Breast epithelium (tissue), 4 donors: Measurements from ENCODE around the gene EML5. TPM values are rescaled to one million over a fixed set of nuclear protein-coding genes. Genes with fewer than 3 reads are reported as not detected.
A peak's percentile ranks its signal among the peaks of the same experiment; 100 is the strongest.

Experiments used
- DNase-seq, 2 donors: peaks; one replicate each; pipeline ENCODE4 v3.0.0-alpha.2; 2019; ENCODE audit warnings: low spot score in 2 of 2
- H3K27ac ChIP-seq, 2 donors: fragments of 200-600 bp; sonication (generic) in 1 of 2; one replicate each; pipeline ENCODE4 v1.5.1; 2016 to 2019; ENCODE audit warnings: mild to moderate bottlenecking in 1 of 2
- H3K27me3 ChIP-seq, 2 donors: fragments of 200-600 bp; sonication (generic) in 1 of 2; one replicate each; pipeline versions ENCODE4 v1.5.1 to v1.6.0; 2017 to 2019; ENCODE audit warnings: control low read depth in 1 of 2, mild to moderate bottlenecking in 1 of 2
- H3K36me3 ChIP-seq: fragments of 200-600 bp; one replicate; pipeline ENCODE4 v1.5.1; 2019
- H3K4me1 ChIP-seq, 2 donors: fragments of 200-600 bp; sonication (generic); one replicate each; pipeline ENCODE4 v1.5.1; 2016 to 2019; ENCODE audit warnings: control low read depth in 1 of 2
- H3K4me3 ChIP-seq, 3 donors: fragments of 200-600 bp; sonication (generic); 1 replicate in 2 of 3; 2 replicates in 1 of 3; pipeline ENCODE4 v1.5.1; 2016 to 2019; ENCODE audit warnings: mild to moderate bottlenecking in 3 of 3, moderate library complexity in 2 of 3
- H3K9me3 ChIP-seq, 2 donors: fragments of 200-600 bp; sonication (generic) in 1 of 2; one replicate each; pipeline ENCODE4 v1.5.1; 2016 to 2019; ENCODE audit warnings: control low read depth in 1 of 2
- POLR2A ChIP-seq: fragments of 450-650 bp; IDR thresholded peaks from one replicate; pipeline ENCODE4 v1.6.1; 2016; ENCODE audit warnings: antibody characterized with exemption, mild to moderate bottlenecking, moderate library complexity
- POLR2AphosphoS5 ChIP-seq, 3 donors: sonication (generic); formaldehyde crosslinking; IDR thresholded peaks; one replicate each; pipeline ENCODE4 v1.6.1; 2017; ENCODE audit warnings: antibody characterized with exemption in 3 of 3
- intact Hi-C: fragments of 100-400 bp; cut with DNase I; formaldehyde crosslinking; loops from one replicate; pipeline ENCODE4 v1.15.1; 2023; ENCODE audit warnings: low total_unique reads
- total RNA-seq, 3 donors: library from RNA; depleted of rRNA; stranded (reverse); fragments of >200 nt; gene quantifications; one replicate each; pipeline ENCODE4 v1.1.0, GENCODE V29; 2016
- TF ChIP-seq, protein P1 (sequence below), 3 donors: fragments of 450-650 bp; IDR thresholded peaks; one replicate each; pipeline ENCODE4 v1.5.1; 2016 to 2017; ENCODE audit warnings: antibody characterized with exemption in 3 of 3, mild to moderate bottlenecking in 3 of 3, moderate library complexity in 3 of 3

Gene EML5
- total RNA-seq, 3 donors from 2014 or later: 0.96 to 5.6 (median 4.3) TPM

DNA sequence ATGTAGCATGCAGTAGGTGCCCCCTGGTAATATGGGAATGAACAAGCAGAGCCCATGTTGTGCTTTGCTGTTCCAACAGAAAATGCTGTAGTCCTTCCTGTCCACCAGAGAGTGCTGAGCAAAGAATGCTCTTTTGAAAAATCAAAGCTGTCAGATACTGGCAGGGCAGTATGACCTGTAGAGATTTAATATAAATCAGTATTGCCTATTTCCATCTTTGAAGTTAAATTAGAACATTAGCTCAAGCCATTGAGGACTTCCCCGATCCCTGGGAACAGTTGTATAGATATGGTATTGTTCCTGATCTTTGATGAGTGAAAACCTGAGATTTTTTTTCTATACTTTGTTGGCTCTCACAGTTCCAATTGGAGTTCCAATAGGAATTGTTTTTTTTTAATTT lies 44.7 kb upstream of the EML5 start:
- TF ChIP-seq, protein P1, sequence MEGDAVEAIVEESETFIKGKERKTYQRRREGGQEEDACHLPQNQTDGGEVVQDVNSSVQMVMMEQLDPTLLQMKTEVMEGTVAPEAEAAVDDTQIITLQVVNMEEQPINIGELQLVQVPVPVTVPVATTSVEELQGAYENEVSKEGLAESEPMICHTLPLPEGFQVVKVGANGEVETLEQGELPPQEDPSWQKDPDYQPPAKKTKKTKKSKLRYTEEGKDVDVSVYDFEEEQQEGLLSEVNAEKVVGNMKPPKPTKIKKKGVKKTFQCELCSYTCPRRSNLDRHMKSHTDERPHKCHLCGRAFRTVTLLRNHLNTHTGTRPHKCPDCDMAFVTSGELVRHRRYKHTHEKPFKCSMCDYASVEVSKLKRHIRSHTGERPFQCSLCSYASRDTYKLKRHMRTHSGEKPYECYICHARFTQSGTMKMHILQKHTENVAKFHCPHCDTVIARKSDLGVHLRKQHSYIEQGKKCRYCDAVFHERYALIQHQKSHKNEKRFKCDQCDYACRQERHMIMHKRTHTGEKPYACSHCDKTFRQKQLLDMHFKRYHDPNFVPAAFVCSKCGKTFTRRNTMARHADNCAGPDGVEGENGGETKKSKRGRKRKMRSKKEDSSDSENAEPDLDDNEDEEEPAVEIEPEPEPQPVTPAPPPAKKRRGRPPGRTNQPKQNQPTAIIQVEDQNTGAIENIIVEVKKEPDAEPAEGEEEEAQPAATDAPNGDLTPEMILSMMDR (IDR thresholded peaks at IDR 0.05): no peak
- TF ChIP-seq POLR2A (no peak), POLR2AphosphoS5 (IDR thresholded peaks at IDR 0.05) (no peak)
- Histone ChIP-seq H3K36me3 (no peaks in the 10 kb centered on the region), H3K4me1 (peaks cover 0 to 14% of the 10 kb centered on the region in 2 donors), H3K4me3 (no peak overlapping the region), H3K9me3 (no peaks in the 10 kb centered on the region), H3K27ac (no peak overlapping the region), H3K27me3 (no peaks in the 10 kb centered on the region)
- no peak for DNase-seq
- intact Hi-C loops: loop anchor here (5.0 kb wide), 1 partner anchor 255 kb away; no protein-coding TSS in a partner anchor

DNA sequence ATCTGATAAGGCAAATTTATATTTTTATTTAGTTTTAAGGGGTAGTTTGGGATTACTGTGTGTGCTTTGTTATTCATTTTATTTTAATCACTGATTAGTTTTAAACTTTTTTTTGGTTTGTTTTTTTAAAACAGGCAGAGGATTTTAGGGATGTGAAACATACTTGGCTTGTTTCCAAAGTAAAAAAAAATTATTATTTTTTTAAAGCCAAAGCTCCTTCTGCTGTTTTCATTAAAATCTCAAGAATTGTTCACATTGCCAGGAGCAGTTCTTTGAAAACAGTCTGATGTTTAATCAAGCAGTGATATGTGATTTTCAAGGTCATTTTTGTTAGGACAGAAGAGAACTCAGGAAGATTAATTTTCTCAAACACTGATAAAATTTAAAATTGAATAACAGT lies 42.9 kb upstream of the EML5 start:
- intact Hi-C loops: loop anchor here (5.0 kb wide), 1 partner anchor 253 kb away; no protein-coding TSS in a partner anchor
- no peak for DNase-seq
- peak overlapping the region in 1 of 2 donors; percentile 75 for H3K27ac ChIP-seq
- peaks cover 0 to 14% of the 10 kb centered on the region in 2 donors for H3K4me1 ChIP-seq
- TF ChIP-seq POLR2A (no peak), POLR2AphosphoS5 (IDR thresholded peaks at IDR 0.05) (no peak)
- TF ChIP-seq, protein P1 (IDR thresholded peaks at IDR 0.05): no peak
- H3K36me3 ChIP-seq: no peaks in the 10 kb centered on the region
- H3K4me3 ChIP-seq: no peak overlapping the region
- H3K27me3 ChIP-seq: no peaks in the 10 kb centered on the region
- no peaks in the 10 kb centered on the region for H3K9me3 ChIP-seq

DNA sequence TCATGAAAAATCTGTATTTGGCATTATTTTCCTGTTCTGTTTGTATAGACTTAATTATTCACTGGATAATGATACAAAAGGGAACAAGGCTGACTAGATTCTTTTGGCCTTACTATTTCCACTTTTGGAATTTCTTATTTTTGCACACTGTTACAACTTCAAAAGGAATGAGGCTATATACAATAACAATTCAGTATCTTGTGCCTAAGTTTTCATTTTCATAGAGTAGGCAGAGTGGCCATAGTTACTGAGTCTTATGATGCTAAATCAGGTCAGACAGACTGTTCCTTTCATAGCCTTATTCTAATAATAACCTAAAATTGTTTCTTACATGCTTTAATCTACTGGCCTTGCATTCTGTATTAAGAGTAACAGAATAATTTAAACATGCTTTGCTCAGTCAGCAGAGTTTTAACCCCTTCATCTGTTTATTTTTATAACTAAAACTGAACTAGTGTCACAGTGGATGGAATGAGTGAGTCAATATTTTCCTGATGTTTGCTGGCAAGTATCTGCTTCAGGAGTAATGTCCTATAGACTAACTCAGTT lies 42.2 kb upstream of the EML5 start:
- intact Hi-C loops: loop anchor here (5.0 kb wide), 1 partner anchor 253 kb away; no protein-coding TSS in a partner anchor
- H3K4me1 ChIP-seq: peaks cover 0 to 14% of the 10 kb centered on the region in 2 donors
- H3K4me3 ChIP-seq: no peak overlapping the region
- H3K9me3 ChIP-seq: no peaks in the 10 kb centered on the region
- no peak for DNase-seq
- no peaks in the 10 kb centered on the region for H3K27me3 ChIP-seq
- peak overlapping the region; percentile 34 to 75 for H3K27ac ChIP-seq
- H3K36me3 ChIP-seq: no peaks in the 10 kb centered on the region
- TF ChIP-seq POLR2AphosphoS5 (IDR thresholded peaks at IDR 0.05) (no peak), POLR2A (no peak)
- TF ChIP-seq, protein P1 (IDR thresholded peaks at IDR 0.05): no peak

DNA sequence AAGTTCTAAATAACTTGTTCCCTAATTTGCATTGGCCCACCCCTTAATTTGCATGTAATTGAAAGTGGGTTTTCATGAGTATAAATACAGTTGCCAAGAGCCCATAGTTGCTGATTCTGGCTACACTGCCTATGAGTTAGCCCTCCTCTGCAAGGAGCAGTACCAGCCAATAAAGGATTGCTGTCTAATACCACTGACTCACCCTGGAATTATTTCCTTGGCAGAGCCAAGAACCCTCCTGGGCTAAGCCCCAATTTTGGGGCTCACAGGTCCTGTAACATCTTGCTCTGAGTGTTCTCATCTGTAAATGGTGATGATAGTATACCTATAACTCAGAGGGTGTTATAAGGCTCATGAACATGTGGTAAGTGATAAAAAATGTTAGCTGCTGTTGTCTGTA lies 38.5 kb upstream of the EML5 start:
- peaks cover 0 to 14% of the 10 kb centered on the region in 2 donors for H3K4me1 ChIP-seq
- no peaks in the 10 kb centered on the region for H3K36me3 ChIP-seq
- H3K27ac ChIP-seq: peak overlapping the region; percentile 52 to 61
- no peaks in the 10 kb centered on the region for H3K27me3 ChIP-seq
- peak in 1 of 2 donors; percentile 59 for DNase-seq
- TF ChIP-seq POLR2AphosphoS5 (IDR thresholded peaks at IDR 0.05): no peak
- TF ChIP-seq, protein P1 (IDR thresholded peaks at IDR 0.05): no peak
- intact Hi-C loops: no loop called here
- no peaks in the 10 kb centered on the region for H3K9me3 ChIP-seq
- H3K4me3 ChIP-seq: no peak overlapping the region

DNA sequence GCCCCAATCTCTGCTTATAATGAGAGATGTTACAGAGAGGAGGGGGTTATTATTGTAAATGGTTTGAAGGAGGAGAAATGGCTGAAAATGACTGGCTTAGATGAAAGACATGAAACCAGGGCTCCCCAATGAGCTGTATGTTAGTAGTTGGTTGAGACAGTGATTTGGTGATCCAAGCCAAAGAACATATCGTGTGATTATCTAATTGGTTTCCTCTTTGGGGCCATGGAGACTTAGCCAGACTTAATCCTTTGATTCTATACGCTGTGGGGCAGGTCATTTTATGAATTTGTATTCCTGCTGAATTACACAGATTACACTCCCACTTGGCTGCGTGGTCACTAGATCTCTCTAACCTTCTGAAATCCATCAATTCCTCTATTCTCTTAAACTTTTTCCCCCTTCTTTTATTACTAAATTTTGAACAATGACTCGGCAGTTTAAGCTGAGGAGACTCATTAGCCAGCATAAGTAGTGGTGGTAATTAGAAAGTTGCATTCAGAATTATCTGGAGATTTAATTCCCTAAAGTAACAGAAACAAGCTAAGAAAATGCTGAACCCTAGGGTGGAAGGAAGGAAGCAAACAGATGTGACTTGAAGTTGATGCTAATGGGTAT lies 37.0 kb upstream of the EML5 start:
- DNase-seq: no peak
- peaks cover 0 to 7% of the 10 kb centered on the region in 2 donors for H3K4me1 ChIP-seq
- TF ChIP-seq, protein P1 (IDR thresholded peaks at IDR 0.05): no peak
- TF ChIP-seq POLR2AphosphoS5 (IDR thresholded peaks at IDR 0.05) (no peak), POLR2A (no peak)
- intact Hi-C loops: no loop called here
- H3K27ac ChIP-seq: peak overlapping the region; percentile 43 to 52
- H3K4me3 ChIP-seq: no peak overlapping the region
- no peaks in the 10 kb centered on the region for H3K9me3 ChIP-seq
- no peaks in the 10 kb centered on the region for H3K27me3 ChIP-seq
- no peaks in the 10 kb centered on the region for H3K36me3 ChIP-seq
